K562 (cell line): Measurements from ENCODE around the gene TREM1. TPM values are rescaled to one million over a fixed set of nuclear protein-coding genes. Genes with fewer than 3 reads are reported as not detected.

Experiments used
- ATAC-seq: fragments of 200-7000 bp; cut with Tn5 transposase; 3 replicates; pipeline ENCODE4 v1.9.1; 2020; ENCODE audit warnings: moderate library complexity
- BruUV-seq: library from RNA; stranded (reverse); fragments of 400-500 nt; replicated peaks from 2 replicates; lab custom pipeline; 2021; lab: Mats Ljungman, UMichigan
- CTCF ChIA-PET: fragments of 300-600 bp; formaldehyde crosslinking; extraction: SDS; loops from one replicate; lab custom pipeline; 2021; ENCODE audit warnings: low intra/inter-chr PET ratio; lab: Yijun Ruan, JAX
- POLR2A ChIA-PET: fragments of 300-600, 350-650 bp; sonication (Branson Sonifier 250); formaldehyde crosslinking; extraction: SDS; loops from one replicate; lab custom pipeline; 2021; ENCODE audit warnings: antibody characterized with exemption, inconsistent platforms; lab: Yijun Ruan, JAX
- DNase-seq, 4 experiments: peaks; one replicate each; pipeline versions ENCODE4 v3.0.0 to v3.0.0-alpha.2; 2011 to 2018; ENCODE audit warnings: low spot score in 3 of 4, mixed read lengths in 3 of 4; ENCODE audit errors: extremely low read depth in 1 of 4
- FAIRE-seq: peaks from 2 replicates; lab custom pipeline; 2011; peaks lifted over from hg19 to GRCh38; lab: Jason Lieb, UNC
- H2AFZ ChIP-seq: 2 replicates; pipeline ENCODE4 v1.6.0; 2011; ENCODE audit warnings: low read depth, low read length, control low read depth, inconsistent platforms
- H3K27ac ChIP-seq: fragments of 200-600 bp; 3 replicates; pipeline ENCODE4 v1.8.0; 2011; ENCODE audit warnings: low read depth, mild to moderate bottlenecking, control low read depth, inconsistent platforms, low read length, moderate library complexity, mixed read lengths; ENCODE audit errors: extremely low read depth
- H3K27me3 ChIP-seq, 2 experiments: fragments of 300-600 bp in 1 of 2; 2 replicates in 1 of 2; 3 replicates in 1 of 2; pipeline versions ENCODE4 v1.6.0 to v1.8.0; 2011; ENCODE audit warnings: inconsistent platforms in 2 of 2, low read length in 2 of 2, mild to moderate bottlenecking in 1 of 2, mixed read lengths in 1 of 2, moderate library complexity in 1 of 2; ENCODE audit not compliant: control insufficient read depth in 2 of 2, insufficient read depth in 2 of 2
- H3K36me3 ChIP-seq: fragments of 300-600 bp; 3 replicates; pipeline ENCODE4 v1.8.0; 2011; ENCODE audit warnings: mild to moderate bottlenecking, low read length, inconsistent platforms; ENCODE audit not compliant: control insufficient read depth, insufficient read depth
- H3K4me1 ChIP-seq, 2 experiments: fragments of 200-600 bp in 1 of 2; replicated peaks in 1 of 2; 2 replicates in 1 of 2; 3 replicates in 1 of 2; pipeline versions ENCODE4 v1.5.1 to v1.8.0; 2011; ENCODE audit warnings: inconsistent platforms in 2 of 2, low read length in 2 of 2, mild to moderate bottlenecking in 1 of 2, mixed read lengths in 1 of 2, moderate library complexity in 1 of 2; ENCODE audit not compliant: control insufficient read depth in 2 of 2, insufficient read depth in 2 of 2
- H3K4me2 ChIP-seq: 2 replicates; pipeline ENCODE4 v1.6.1; 2011; ENCODE audit warnings: low read length, control low read depth, inconsistent platforms, mixed read lengths; ENCODE audit not compliant: insufficient read depth
- H3K4me3 ChIP-seq: fragments of 200-600 bp; sonication (generic), shearing (Covaris generic); 2 replicates; pipeline ENCODE4 v1.5.1; 2016; ENCODE audit warnings: control low read depth, inconsistent platforms
- H3K79me2 ChIP-seq: fragments of 200-600 bp; 3 replicates; pipeline ENCODE4 v1.8.0; 2011; ENCODE audit warnings: low read length, inconsistent platforms; ENCODE audit not compliant: control insufficient read depth, insufficient read depth
- H3K9ac ChIP-seq, 2 experiments: 2 replicates each; pipeline versions ENCODE4 v1.6.0 to v1.6.1; 2011; ENCODE audit warnings: low read depth in 2 of 2, low read length in 2 of 2, control low read depth in 1 of 2, inconsistent platforms in 1 of 2, mild to moderate bottlenecking in 1 of 2, mixed read lengths in 1 of 2; ENCODE audit not compliant: insufficient read depth in 1 of 2
- H3K9me1 ChIP-seq: one replicate; pipeline ENCODE4 v1.6.0; 2011; ENCODE audit warnings: inconsistent platforms, mild to moderate bottlenecking, low read length, moderate library complexity; ENCODE audit not compliant: control insufficient read depth, insufficient read depth
- H3K9me3 ChIP-seq: replicated peaks from 2 replicates; pipeline ENCODE4 v1.5.1; 2011; ENCODE audit warnings: low read depth, low read length, inconsistent platforms; ENCODE audit not compliant: control insufficient read depth, insufficient read depth
- H4K20me1 ChIP-seq: replicated peaks from 2 replicates; pipeline ENCODE4 v1.6.1; 2011; ENCODE audit warnings: low read length, inconsistent platforms, mixed read lengths; ENCODE audit not compliant: control insufficient read depth, insufficient read depth
- BDP1 ChIP-seq: IDR thresholded peaks from 3 replicates; pipeline ENCODE4 v1.6.1; 2011; ENCODE audit not compliant: insufficient read length, insufficient read depth
- CHCHD3 ChIP-seq: fragments of 250-450 bp; sonication (Bioruptor Pico); IDR thresholded peaks from 2 replicates; pipeline ENCODE4 v2.1.2; 2022; ENCODE audit warnings: mild to moderate bottlenecking
- FOXP4 ChIP-seq: sonication (generic); formaldehyde crosslinking; IDR thresholded peaks from 2 replicates; pipeline ENCODE4 v1.8.0; 2022; ENCODE audit warnings: mild to moderate bottlenecking, missing genetic modification reagents, borderline replicate concordance
- HCFC1 ChIP-seq: IDR thresholded peaks from 2 replicates; pipeline ENCODE4 v1.6.1; 2012; ENCODE audit warnings: low read depth, low read length, improper control_type of control experiment
- PHF8 ChIP-seq: fragments of 200-600 bp; sonication (generic); IDR thresholded peaks from 2 replicates; pipeline ENCODE4 v1.6.1; 2012; ENCODE audit warnings: mixed run types, mild to moderate bottlenecking, inconsistent platforms, low read length, moderate library complexity, borderline replicate concordance
- PURB ChIP-seq: sonication (generic); formaldehyde crosslinking; IDR thresholded peaks from 2 replicates; pipeline ENCODE4 v1.9.0; 2021; ENCODE audit warnings: low read depth, mild to moderate bottlenecking, missing genetic modification reagents
- SMARCB1 ChIP-seq: IDR thresholded peaks from 2 replicates; pipeline ENCODE4 v1.6.1; 2011; ENCODE audit warnings: improper control_type of control experiment, low read depth; ENCODE audit not compliant: insufficient read length
- STAT5B ChIP-seq: fragments of 250-450 bp; sonication (Bioruptor Pico); IDR thresholded peaks from 2 replicates; pipeline ENCODE4 v1.8.0; 2021; ENCODE audit warnings: mild to moderate bottlenecking, inconsistent platforms
- ZNF316 ChIP-seq: fragments of 450-650 bp; IDR thresholded peaks from 2 replicates; pipeline ENCODE4 v1.6.1; 2016
- WGBS: fragments of 100-300 bp; shearing (Covaris generic); methylation state at CpG from one replicate; pipeline ENCODE4 v1.1.6; 2016; ENCODE audit warnings: low coverage, mixed read lengths; ENCODE audit not compliant: insufficient coverage; ENCODE audit errors: missing lambda C conversion rate; 5-methylcytosine and 5-hydroxymethylcytosine counted together
- in situ Hi-C: fragments of 300-500 bp; cut with MboI; formaldehyde crosslinking; loops from 4 replicates; pipeline ENCODE4 v1.15.0; 2018; ENCODE audit warnings: inconsistent platforms, mixed read lengths
- intact Hi-C: fragments of 100-400 bp; cut with micrococcal nuclease; formaldehyde crosslinking; loops from 2 replicates; pipeline ENCODE4 v1.14.2; 2022
- polyA plus RNA-seq, 8 experiments: library from polyadenylated mRNA; depleted of rRNA in 4 of 8; stranded (reverse) in 5 of 8; unstranded in 3 of 8; fragments of >200 nt; fragmentation: Nextera tagmentation in 2 of 8; fragmentation: Illumina TruSeq in 1 of 8; extraction: Ambion mirVana in 2 of 8; extraction: Trizol in 1 of 8; gene quantifications; 2 replicates each; pipeline versions ENCODE4 v1.2.1 to v1.2.3, GENCODE V29; 2011 to 2014; ENCODE audit warnings: inconsistent platforms in 1 of 8, missing spikeins in 1 of 8
- total RNA-seq, 7 experiments: library from RNA; depleted of rRNA in 6 of 7; stranded (reverse); fragments of >200 nt in 6 of 7; fragmentation: Illumina TruSeq in 2 of 7; extraction: Trizol in 2 of 7; gene quantifications; 2 replicates each; pipeline versions ENCODE4 v1.2.1 to v1.2.3, GENCODE V29; 2011 to 2021; ENCODE audit warnings: low replicate concordance in 1 of 7
- TF ChIP-seq, protein P1 (sequence below), 2 experiments: fragments of 450-650 bp in 1 of 2; IDR thresholded peaks; 2 replicates each; pipeline ENCODE4 v1.6.1; 2011 to 2017; ENCODE audit warnings: low read depth in 2 of 2, antibody characterized with exemption in 1 of 2, borderline replicate concordance in 1 of 2, low read length in 1 of 2, mild to moderate bottlenecking in 1 of 2, mixed read lengths in 1 of 2; ENCODE audit not compliant: control insufficient read depth in 1 of 2
- TF ChIP-seq, protein P2 (sequence below): fragments of 250-450 bp; sonication (Bioruptor Pico); IDR thresholded peaks from 2 replicates; pipeline ENCODE4 v1.8.0; 2021; ENCODE audit warnings: moderate library complexity, mild to moderate bottlenecking, inconsistent platforms
- TF ChIP-seq, protein P3 (sequence below): fragments of 250-450 bp; sonication (Bioruptor Pico); IDR thresholded peaks from 2 replicates; pipeline ENCODE4 v1.4.0; 2020; ENCODE audit warnings: mild to moderate bottlenecking, moderate library complexity

The TREM1 gene
- total and polyA plus RNA-seq, 9 of the 15 experiments (the other 6 are each of a cell fraction or from before 2014, with no cell fraction given) = not detected

GRCh38 chr6:41283600-41283999 lies 2.9 kb downstream of the TREM1 start:
- no peaks in the 10 kb centered on the region for H3K9me1 ChIP-seq
- no peaks in the 10 kb centered on the region for H4K20me1 ChIP-seq
- no peak overlapping the region for H3K4me3 ChIP-seq
- FAIRE-seq (no peak), ATAC-seq (no peak), DNase-seq (no peak)
- in situ Hi-C loops = no loop called here
- H3K27ac ChIP-seq = no peak overlapping the region
- H3K9ac ChIP-seq = no peak overlapping the region
- no TSS peak for BruUV-seq
- H3K79me2 ChIP-seq = no peaks in the 10 kb centered on the region
- H3K9me3 ChIP-seq = no peaks in the 10 kb centered on the region
- ChIA-PET CTCF (no interaction called here), POLR2A (no interaction called here)
- H3K4me2 ChIP-seq = no peak overlapping the region
- intact Hi-C loops = no loop called here
- peaks cover 0 to 43% of the 10 kb centered on the region in 2 experiments; a peak in 3 of 5 replicates for H3K27me3 ChIP-seq
- no peaks in the 10 kb centered on the region for H3K36me3 ChIP-seq
- no peak overlapping the region for H2AFZ ChIP-seq
- peaks cover 0 to 8% of the 10 kb centered on the region in 2 experiments; a peak in 2 of 5 replicates for H3K4me1 ChIP-seq
- WGBS = 3% methylated on average over 3 of the region's 3 CpGs
- no peak for TF ChIP-seq PHF8
- TF ChIP-seq CHCHD3 (CRISPR knock-in tag) = no peak
- TF ChIP-seq HCFC1 = no peak
- TF ChIP-seq, protein P1, sequence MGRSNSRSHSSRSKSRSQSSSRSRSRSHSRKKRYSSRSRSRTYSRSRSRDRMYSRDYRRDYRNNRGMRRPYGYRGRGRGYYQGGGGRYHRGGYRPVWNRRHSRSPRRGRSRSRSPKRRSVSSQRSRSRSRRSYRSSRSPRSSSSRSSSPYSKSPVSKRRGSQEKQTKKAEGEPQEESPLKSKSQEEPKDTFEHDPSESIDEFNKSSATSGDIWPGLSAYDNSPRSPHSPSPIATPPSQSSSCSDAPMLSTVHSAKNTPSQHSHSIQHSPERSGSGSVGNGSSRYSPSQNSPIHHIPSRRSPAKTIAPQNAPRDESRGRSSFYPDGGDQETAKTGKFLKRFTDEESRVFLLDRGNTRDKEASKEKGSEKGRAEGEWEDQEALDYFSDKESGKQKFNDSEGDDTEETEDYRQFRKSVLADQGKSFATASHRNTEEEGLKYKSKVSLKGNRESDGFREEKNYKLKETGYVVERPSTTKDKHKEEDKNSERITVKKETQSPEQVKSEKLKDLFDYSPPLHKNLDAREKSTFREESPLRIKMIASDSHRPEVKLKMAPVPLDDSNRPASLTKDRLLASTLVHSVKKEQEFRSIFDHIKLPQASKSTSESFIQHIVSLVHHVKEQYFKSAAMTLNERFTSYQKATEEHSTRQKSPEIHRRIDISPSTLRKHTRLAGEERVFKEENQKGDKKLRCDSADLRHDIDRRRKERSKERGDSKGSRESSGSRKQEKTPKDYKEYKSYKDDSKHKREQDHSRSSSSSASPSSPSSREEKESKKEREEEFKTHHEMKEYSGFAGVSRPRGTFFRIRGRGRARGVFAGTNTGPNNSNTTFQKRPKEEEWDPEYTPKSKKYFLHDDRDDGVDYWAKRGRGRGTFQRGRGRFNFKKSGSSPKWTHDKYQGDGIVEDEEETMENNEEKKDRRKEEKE (IDR thresholded peaks at IDR 0.05; ENCODE audit: borderline replicate concordance in 1 of 2, control insufficient read depth in 1 of 2, low read depth in 2 of 2, low read length in 1 of 2) = no peak
- TF ChIP-seq, protein P2, sequence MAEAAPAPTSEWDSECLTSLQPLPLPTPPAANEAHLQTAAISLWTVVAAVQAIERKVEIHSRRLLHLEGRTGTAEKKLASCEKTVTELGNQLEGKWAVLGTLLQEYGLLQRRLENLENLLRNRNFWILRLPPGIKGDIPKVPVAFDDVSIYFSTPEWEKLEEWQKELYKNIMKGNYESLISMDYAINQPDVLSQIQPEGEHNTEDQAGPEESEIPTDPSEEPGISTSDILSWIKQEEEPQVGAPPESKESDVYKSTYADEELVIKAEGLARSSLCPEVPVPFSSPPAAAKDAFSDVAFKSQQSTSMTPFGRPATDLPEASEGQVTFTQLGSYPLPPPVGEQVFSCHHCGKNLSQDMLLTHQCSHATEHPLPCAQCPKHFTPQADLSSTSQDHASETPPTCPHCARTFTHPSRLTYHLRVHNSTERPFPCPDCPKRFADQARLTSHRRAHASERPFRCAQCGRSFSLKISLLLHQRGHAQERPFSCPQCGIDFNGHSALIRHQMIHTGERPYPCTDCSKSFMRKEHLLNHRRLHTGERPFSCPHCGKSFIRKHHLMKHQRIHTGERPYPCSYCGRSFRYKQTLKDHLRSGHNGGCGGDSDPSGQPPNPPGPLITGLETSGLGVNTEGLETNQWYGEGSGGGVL (CRISPR knock-in tag) = no peak
- TF ChIP-seq FOXP4 = no peak
- no peak for TF ChIP-seq BDP1
- no peak for TF ChIP-seq SMARCB1
- no peak for TF ChIP-seq PURB
- no peak for TF ChIP-seq STAT5B (CRISPR knock-in tag)
- no peak for TF ChIP-seq ZNF316
- TF ChIP-seq, protein P3, sequence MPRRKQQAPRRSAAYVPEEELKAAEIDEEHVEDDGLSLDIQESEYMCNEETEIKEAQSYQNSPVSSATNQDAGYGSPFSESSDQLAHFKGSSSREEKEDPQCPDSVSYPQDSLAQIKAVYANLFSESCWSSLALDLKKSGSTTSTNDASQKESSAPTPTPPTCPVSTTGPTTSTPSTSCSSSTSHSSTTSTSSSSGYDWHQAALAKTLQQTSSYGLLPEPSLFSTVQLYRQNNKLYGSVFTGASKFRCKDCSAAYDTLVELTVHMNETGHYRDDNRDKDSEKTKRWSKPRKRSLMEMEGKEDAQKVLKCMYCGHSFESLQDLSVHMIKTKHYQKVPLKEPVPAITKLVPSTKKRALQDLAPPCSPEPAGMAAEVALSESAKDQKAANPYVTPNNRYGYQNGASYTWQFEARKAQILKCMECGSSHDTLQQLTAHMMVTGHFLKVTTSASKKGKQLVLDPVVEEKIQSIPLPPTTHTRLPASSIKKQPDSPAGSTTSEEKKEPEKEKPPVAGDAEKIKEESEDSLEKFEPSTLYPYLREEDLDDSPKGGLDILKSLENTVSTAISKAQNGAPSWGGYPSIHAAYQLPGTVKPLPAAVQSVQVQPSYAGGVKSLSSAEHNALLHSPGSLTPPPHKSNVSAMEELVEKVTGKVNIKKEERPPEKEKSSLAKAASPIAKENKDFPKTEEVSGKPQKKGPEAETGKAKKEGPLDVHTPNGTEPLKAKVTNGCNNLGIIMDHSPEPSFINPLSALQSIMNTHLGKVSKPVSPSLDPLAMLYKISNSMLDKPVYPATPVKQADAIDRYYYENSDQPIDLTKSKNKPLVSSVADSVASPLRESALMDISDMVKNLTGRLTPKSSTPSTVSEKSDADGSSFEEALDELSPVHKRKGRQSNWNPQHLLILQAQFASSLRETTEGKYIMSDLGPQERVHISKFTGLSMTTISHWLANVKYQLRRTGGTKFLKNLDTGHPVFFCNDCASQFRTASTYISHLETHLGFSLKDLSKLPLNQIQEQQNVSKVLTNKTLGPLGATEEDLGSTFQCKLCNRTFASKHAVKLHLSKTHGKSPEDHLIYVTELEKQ (CRISPR knock-in tag) = no peak
